GM10266 (cell line): ENCODE data around the gene GPNMB.
"Not testable (repeated sequence)": the region's sequence is repeated elsewhere in the genome, so short reads cannot be mapped to it uniquely, and the experiment has no call there.

ENCODE experiments used
- DNase-seq: peaks from one replicate; pipeline ENCODE4 v3.0.0; 2012; ENCODE audit errors: extremely low spot score
- CTCF ChIP-seq: IDR thresholded peaks from 2 replicates; pipeline ENCODE4 v1.5.1; 2012; ENCODE audit warnings: mild to moderate bottlenecking, low read depth; ENCODE audit not compliant: control insufficient read depth, insufficient read depth; ENCODE audit errors: missing control alignments

GPNMB gene

GRCh38 chr7:23246555-23246954, at the start of gene GPNMB:
TSS of gene GPNMB (plus strand) at chr7:23246775. CDS start at chr7:23246858, 83 bp downstream.
- DNase-seq, result no peak

GRCh38 chr7:23197745-23198144, 48.8 kb upstream of the GPNMB start:
- DNase-seq, result not testable (repeated sequence)

More at GRCh38 chr7:23246555-23246954, at the start of gene GPNMB:
- TF ChIP-seq CTCF, result no peak

GRCh38 chr7:23200331-23200730, 46.2 kb upstream of the GPNMB start:
- no peak for TF ChIP-seq CTCF
- no peak for DNase-seq

GRCh38 chr7:23204241-23204640, 42.3 kb upstream of the GPNMB start:
- no peak for TF ChIP-seq CTCF
- no peak for DNase-seq

- no peak for DNase-seq
- no peak for TF ChIP-seq CTCF
Observed at GRCh38 chr7:23205577-23205908, 41.0 kb upstream of the GPNMB start.

- no peak for DNase-seq
- no peak for TF ChIP-seq CTCF
Observed at GRCh38 chr7:23205909-23206767, 40.4 kb upstream of the GPNMB start.

- DNase-seq, result no peak
- TF ChIP-seq CTCF, result no peak
Observed at GRCh38 chr7:23207021-23207420, 39.6 kb upstream of the GPNMB start.
